Gastrocnemius medialis (tissue), 4 donors: Measurements from ENCODE around the gene RALGAPB.

Experiments used
- POLR2A ChIP-seq, 2 donors: fragments of 450-650 bp; IDR thresholded peaks; one replicate each; pipeline ENCODE4 v1.6.1; 2017; ENCODE audit warnings: antibody characterized with exemption in 2 of 2, mild to moderate bottlenecking in 2 of 2, moderate library complexity in 2 of 2
- TF ChIP-seq, protein P1 (sequence below), 5 experiments: fragments of 450-650 bp in 3 of 5; fragments of 200-600 bp in 2 of 5; sonication (generic) in 2 of 5; IDR thresholded peaks in 4 of 5; conservative IDR thresholded peaks in 1 of 5; 1 replicate in 4 of 5; 2 replicates in 1 of 5; pipeline ENCODE4 v1.5.1; 2016 to 2019; ENCODE audit warnings: antibody characterized with exemption in 5 of 5, mild to moderate bottlenecking in 3 of 5, moderate library complexity in 3 of 5

DNA sequence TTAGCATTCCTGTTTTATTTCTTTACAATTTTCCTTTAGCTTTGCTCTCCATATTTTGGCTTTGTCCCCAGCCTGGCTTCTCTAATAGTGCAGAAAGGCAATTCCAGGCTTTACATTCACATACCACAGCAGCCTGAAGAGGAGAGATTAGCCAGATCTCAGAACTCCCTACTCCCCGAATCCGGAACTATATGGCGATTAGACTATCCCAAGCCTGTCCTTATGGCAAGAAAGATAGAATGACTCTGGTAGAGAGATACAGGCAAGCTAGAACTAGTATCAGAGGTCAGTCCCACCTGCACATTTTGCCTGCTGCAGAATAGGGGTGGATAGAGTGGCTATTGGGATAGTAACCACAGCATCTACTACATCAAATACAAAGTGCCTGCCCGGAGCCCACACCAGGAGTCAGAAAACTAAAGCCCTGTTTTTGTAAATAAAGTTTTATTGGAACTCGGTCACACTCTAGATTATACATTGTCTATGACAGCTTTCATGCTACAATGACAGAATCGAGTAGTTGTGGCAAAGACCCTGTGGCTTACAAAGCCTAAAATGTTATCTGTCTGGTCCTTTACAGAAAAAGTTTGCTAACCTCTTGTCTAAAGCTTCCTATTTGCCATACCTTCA lies 91.3 kb downstream of the RALGAPB start:
- TF ChIP-seq, protein P1, sequence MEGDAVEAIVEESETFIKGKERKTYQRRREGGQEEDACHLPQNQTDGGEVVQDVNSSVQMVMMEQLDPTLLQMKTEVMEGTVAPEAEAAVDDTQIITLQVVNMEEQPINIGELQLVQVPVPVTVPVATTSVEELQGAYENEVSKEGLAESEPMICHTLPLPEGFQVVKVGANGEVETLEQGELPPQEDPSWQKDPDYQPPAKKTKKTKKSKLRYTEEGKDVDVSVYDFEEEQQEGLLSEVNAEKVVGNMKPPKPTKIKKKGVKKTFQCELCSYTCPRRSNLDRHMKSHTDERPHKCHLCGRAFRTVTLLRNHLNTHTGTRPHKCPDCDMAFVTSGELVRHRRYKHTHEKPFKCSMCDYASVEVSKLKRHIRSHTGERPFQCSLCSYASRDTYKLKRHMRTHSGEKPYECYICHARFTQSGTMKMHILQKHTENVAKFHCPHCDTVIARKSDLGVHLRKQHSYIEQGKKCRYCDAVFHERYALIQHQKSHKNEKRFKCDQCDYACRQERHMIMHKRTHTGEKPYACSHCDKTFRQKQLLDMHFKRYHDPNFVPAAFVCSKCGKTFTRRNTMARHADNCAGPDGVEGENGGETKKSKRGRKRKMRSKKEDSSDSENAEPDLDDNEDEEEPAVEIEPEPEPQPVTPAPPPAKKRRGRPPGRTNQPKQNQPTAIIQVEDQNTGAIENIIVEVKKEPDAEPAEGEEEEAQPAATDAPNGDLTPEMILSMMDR (IDR thresholded peaks at IDR 0.05 in 4 of 5, conservative IDR thresholded peaks at IDR 0.05 in 1 of 5), result no peak
- no peak for TF ChIP-seq POLR2A (IDR thresholded peaks at IDR 0.05)
